IMR-90 (cell line): ENCODE results near the gene NKAPL. TPM values are rescaled to one million over a fixed set of nuclear protein-coding genes. Genes with fewer than 3 reads are reported as not detected.

Experiments
- ATAC-seq: fragments of 200-7000 bp; cut with Tn5 transposase; 2 replicates; pipeline ENCODE4 v1.9.1; 2020; ENCODE audit warnings: low read depth, mild to moderate bottlenecking, moderate library complexity
- BruUV-seq: library from RNA; stranded (reverse); fragments of 400-500 nt; replicated peaks from 2 replicates; lab custom pipeline; 2021; lab: Mats Ljungman, UMichigan
- CTCF ChIA-PET: fragments of 300-600 bp; formaldehyde crosslinking; extraction: SDS; loops from one replicate; lab custom pipeline; 2021; ENCODE audit warnings: antibody characterized with exemption; lab: Yijun Ruan, JAX
- POLR2A ChIA-PET: fragments of 300-600 bp; sonication (Branson Sonifier 250); formaldehyde crosslinking; loops from one replicate; lab custom pipeline; 2022; ENCODE audit warnings: antibody characterized with exemption; ENCODE audit not compliant: unreplicated experiment; lab: Charles Lee
- DNase-seq: peaks from one replicate; pipeline ENCODE4 v3.0.0; 2013
- H2AFZ ChIP-seq: replicated peaks from 2 replicates; pipeline ENCODE3; 2013; ENCODE audit warnings: low read length, mild to moderate bottlenecking; ENCODE audit not compliant: poor library complexity
- H2AK5ac ChIP-seq: 2 replicates; pipeline ENCODE4 v1.6.1; 2013; ENCODE audit warnings: low read depth, low read length, inconsistent platforms
- H2AK9ac ChIP-seq: replicated peaks from 2 replicates; pipeline ENCODE3; 2013; ENCODE audit warnings: mild to moderate bottlenecking, low read depth, low read length, moderate library complexity; ENCODE audit not compliant: poor library complexity
- H2BK120ac ChIP-seq: 2 replicates; pipeline ENCODE4 v1.6.1; 2013; ENCODE audit warnings: low read depth, low read length, inconsistent platforms
- H2BK15ac ChIP-seq: 3 replicates; pipeline ENCODE4 v1.6.1; 2013; ENCODE audit warnings: low read depth, low read length, inconsistent platforms
- H2BK20ac ChIP-seq: 2 replicates; pipeline ENCODE4 v1.6.1; 2013; ENCODE audit warnings: low read depth, mild to moderate bottlenecking, inconsistent platforms, low read length, moderate library complexity
- H2BK5ac ChIP-seq: 2 replicates; pipeline ENCODE4 v1.6.1; 2013; ENCODE audit warnings: mild to moderate bottlenecking, low read depth, low read length, inconsistent platforms; ENCODE audit not compliant: poor library complexity, severe bottlenecking
- H3K14ac ChIP-seq: replicated peaks from 2 replicates; pipeline ENCODE4 v1.6.1; 2013; ENCODE audit warnings: low read depth, low read length, inconsistent platforms
- H3K18ac ChIP-seq: 2 replicates; pipeline ENCODE4 v1.6.1; 2013; ENCODE audit warnings: low read depth, low read length, control low read depth
- H3K23ac ChIP-seq: 2 replicates; pipeline ENCODE4 v1.6.1; 2013; ENCODE audit warnings: low read depth, low read length, inconsistent platforms
- H3K27ac ChIP-seq: 2 replicates; pipeline ENCODE4 v1.5.1; 2013; ENCODE audit warnings: mild to moderate bottlenecking, control low read depth, low read length; ENCODE audit not compliant: insufficient read depth
- H3K27me3 ChIP-seq: 2 replicates; pipeline ENCODE4 v1.6.1; 2013; ENCODE audit warnings: low read length; ENCODE audit not compliant: control insufficient read depth, insufficient read depth
- H3K36me3 ChIP-seq: 2 replicates; pipeline ENCODE4 v1.6.1; 2013; ENCODE audit warnings: low read length, mixed read lengths; ENCODE audit not compliant: control insufficient read depth, insufficient read depth
- H3K4ac ChIP-seq: 2 replicates; pipeline ENCODE4 v1.6.1; 2013; ENCODE audit warnings: low read depth, low read length, inconsistent platforms
- H3K4me1 ChIP-seq: 2 replicates; pipeline ENCODE4 v1.6.1; 2013; ENCODE audit warnings: low read length, mixed read lengths; ENCODE audit not compliant: control insufficient read depth, insufficient read depth
- H3K4me2 ChIP-seq: 2 replicates; pipeline ENCODE4 v1.6.1; 2013; ENCODE audit warnings: low read depth, mild to moderate bottlenecking, control low read depth, low read length, moderate library complexity
- H3K4me3 ChIP-seq: 2 replicates; pipeline ENCODE4 v1.5.1; 2013; ENCODE audit warnings: low read depth, mild to moderate bottlenecking, control low read depth, low read length, moderate library complexity; ENCODE audit not compliant: insufficient read depth
- H3K56ac ChIP-seq: 2 replicates; pipeline ENCODE4 v1.6.1; 2013; ENCODE audit warnings: low read length, inconsistent platforms; ENCODE audit not compliant: insufficient read depth; ENCODE audit errors: extremely low read depth
- H3K79me1 ChIP-seq, 2 experiments: 2 replicates each; pipeline ENCODE4 v1.6.1; 2013; ENCODE audit warnings: low read length in 2 of 2, inconsistent platforms in 1 of 2, low read depth in 1 of 2
- H3K9ac ChIP-seq: 2 replicates; pipeline ENCODE4 v1.6.1; 2013; ENCODE audit warnings: low read depth, low read length, control low read depth
- H3K9me1 ChIP-seq: 2 replicates; pipeline ENCODE4 v1.6.1; 2013; ENCODE audit warnings: low read length, inconsistent platforms; ENCODE audit not compliant: insufficient read depth
- H3K9me3 ChIP-seq: 2 replicates; pipeline ENCODE4 v1.6.1; 2013; ENCODE audit warnings: low read length; ENCODE audit not compliant: control insufficient read depth, insufficient read depth
- H4K20me1 ChIP-seq: 2 replicates; pipeline ENCODE4 v1.6.1; 2013; ENCODE audit warnings: low read length, inconsistent platforms; ENCODE audit not compliant: insufficient read depth
- H4K5ac ChIP-seq: 2 replicates; pipeline ENCODE4 v1.6.1; 2013; ENCODE audit warnings: mild to moderate bottlenecking, low read depth, low read length, control low read depth
- H4K8ac ChIP-seq, 2 experiments: 2 replicates each; pipeline ENCODE4 v1.6.1; 2013; ENCODE audit warnings: low read depth in 2 of 2, low read length in 2 of 2, control low read depth in 1 of 2, inconsistent platforms in 1 of 2
- H4K91ac ChIP-seq: 2 replicates; pipeline ENCODE4 v1.6.1; 2013; ENCODE audit warnings: low read depth, low read length, inconsistent platforms; ENCODE audit not compliant: insufficient read depth
- BHLHE40 ChIP-seq: fragments of 150-350 bp; IDR thresholded peaks from 2 replicates; pipeline ENCODE4 v1.6.1; 2016; ENCODE audit warnings: mild to moderate bottlenecking, low read depth, low read length
- CEBPB ChIP-seq: IDR thresholded peaks from 2 replicates; pipeline ENCODE4 v1.6.1; 2012; ENCODE audit warnings: low read depth, low read length, improper control_type of control experiment
- CHD1 ChIP-seq: IDR thresholded peaks from 2 replicates; pipeline ENCODE4 v1.6.1; 2012; ENCODE audit warnings: low read depth, low read length, improper control_type of control experiment
- CTCF ChIP-seq: conservative IDR thresholded peaks from 2 replicates; pipeline ENCODE4 v1.5.1; 2012; ENCODE audit warnings: mild to moderate bottlenecking, low read depth, low read length, improper control_type of control experiment
- FOS ChIP-seq: fragments of 150-350 bp; IDR thresholded peaks from 2 replicates; pipeline ENCODE4 v1.6.1; 2016; ENCODE audit warnings: low read depth, low read length
- MAFK ChIP-seq: IDR thresholded peaks from 2 replicates; pipeline ENCODE4 v1.6.1; 2012; ENCODE audit warnings: low read depth, low read length, improper control_type of control experiment
- MAZ ChIP-seq: IDR thresholded peaks from 2 replicates; pipeline ENCODE4 v1.6.1; 2012; ENCODE audit warnings: low read depth, mild to moderate bottlenecking, low read length, improper control_type of control experiment, moderate library complexity, borderline replicate concordance
- MXI1 ChIP-seq: IDR thresholded peaks from 2 replicates; pipeline ENCODE4 v1.6.1; 2012; ENCODE audit warnings: low read depth, mild to moderate bottlenecking, low read length, moderate library complexity, borderline replicate concordance
- NFE2L2 ChIP-seq: fragments of 150-350 bp; IDR thresholded peaks from 2 replicates; pipeline ENCODE4 v1.6.1; 2016; ENCODE audit warnings: low read depth, mild to moderate bottlenecking, low read length
- POLR2A ChIP-seq: IDR thresholded peaks from 2 replicates; pipeline ENCODE4 v1.6.1; 2012; ENCODE audit warnings: mild to moderate bottlenecking, low read depth, low read length
- RAD21 ChIP-seq: IDR thresholded peaks from 2 replicates; pipeline ENCODE4 v1.6.1; 2012; ENCODE audit warnings: low read length, improper control_type of control experiment
- RCOR1 ChIP-seq: IDR thresholded peaks from 2 replicates; pipeline ENCODE4 v1.6.1; 2012; ENCODE audit warnings: mild to moderate bottlenecking, low read length, improper control_type of control experiment; ENCODE audit not compliant: insufficient replicate concordance
- RFX5 ChIP-seq: IDR thresholded peaks from 2 replicates; pipeline ENCODE4 v1.8.0; 2012; ENCODE audit warnings: low read depth, mild to moderate bottlenecking, low read length, moderate library complexity
- SMC3 ChIP-seq: fragments of 150-350 bp; IDR thresholded peaks from 2 replicates; pipeline ENCODE4 v1.6.1; 2016; ENCODE audit warnings: low read depth, mild to moderate bottlenecking, antibody characterized with exemption, low read length, moderate library complexity
- dilution Hi-C: fragments of 300-500 bp; cut with HindIII; formaldehyde crosslinking; loops from one replicate; pipeline ENCODE4 v1.14.3; 2018; ENCODE audit warnings: low sequenced_read_pairs; ENCODE audit not compliant: unreplicated experiment
- in situ Hi-C: fragments of 300-500 bp; cut with MboI; formaldehyde crosslinking; loops from 3 replicates; pipeline ENCODE4 v1.14.3; 2019; ENCODE audit warnings: low sequenced_read_pairs, inconsistent platforms, mixed read lengths
- intact Hi-C: fragments of 100-400 bp; cut with micrococcal nuclease; formaldehyde crosslinking; loops from 2 replicates; pipeline ENCODE4 v1.10.0; 2022
- polyA plus RNA-seq, 3 experiments: library from polyadenylated mRNA; depleted of rRNA; stranded (reverse); fragments of >200 nt; gene quantifications; 2 replicates each; pipeline ENCODE4 v1.2.3, GENCODE V29; 2012; ENCODE audit warnings: low replicate concordance in 1 of 3
- total RNA-seq: library from RNA; depleted of rRNA; stranded (reverse); fragments of >200 nt; gene quantifications from 2 replicates; pipeline ENCODE4 v1.2.3, GENCODE V29; 2012
- TF ChIP-seq, protein P1 (sequence below): fragments of 150-350 bp; IDR thresholded peaks from 2 replicates; pipeline ENCODE4 v1.6.1; 2016; ENCODE audit warnings: low read depth, mild to moderate bottlenecking, low read length, moderate library complexity, borderline replicate concordance
- TF ChIP-seq, protein P2 (sequence below): fragments of 150-350 bp; IDR thresholded peaks from 2 replicates; pipeline ENCODE4 v1.6.1; 2017; ENCODE audit warnings: mild to moderate bottlenecking, antibody characterized with exemption, low read length, low read depth

Gene NKAPL
- total and polyA plus RNA-seq, 2 of the 4 experiments (the other 2 are of a cell fraction): 0.51 to 0.54 TPM

DNA sequence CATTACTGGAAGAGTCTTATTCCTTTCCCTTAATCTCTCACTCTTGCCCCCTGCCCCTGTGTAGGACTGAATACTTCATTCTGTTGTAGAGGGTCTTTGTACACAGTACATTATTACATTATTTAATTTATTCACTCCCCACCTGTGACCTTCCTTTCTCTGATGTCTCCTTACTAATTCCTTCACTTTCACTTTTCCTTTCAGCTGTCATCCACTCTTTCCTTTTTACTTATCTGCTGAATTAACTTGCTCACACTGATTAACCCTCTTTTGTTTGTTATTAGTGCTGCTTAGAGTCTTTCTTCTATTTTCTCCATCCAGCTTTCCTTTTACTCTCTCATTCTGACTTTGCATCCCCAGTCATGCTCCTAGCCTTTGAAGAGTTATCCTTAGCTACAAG lies 15.8 kb downstream of the NKAPL start:
- H2AK9ac ChIP-seq: no peak overlapping the region
- no peak overlapping the region for H3K56ac ChIP-seq
- POLR2A ChIA-PET: no interaction called here
- DNase-seq (no peak), ATAC-seq (no peak)
- no peak overlapping the region for H2BK120ac ChIP-seq
- H4K5ac ChIP-seq: no peak overlapping the region
- no peaks in the 10 kb centered on the region for H3K9me3 ChIP-seq
- peaks cover 25% of the 10 kb centered on the region for H3K36me3 ChIP-seq
- CTCF ChIA-PET: no interaction called here
- H3K4ac ChIP-seq: no peak overlapping the region
- H2AK5ac ChIP-seq: no peak overlapping the region
- no peak overlapping the region for H3K4me3 ChIP-seq
- no peak overlapping the region for H3K9ac ChIP-seq
- no peaks in the 10 kb centered on the region for H3K4me1 ChIP-seq
- H3K27ac ChIP-seq: no peak overlapping the region
- no TSS peak for BruUV-seq
- H2BK5ac ChIP-seq: no peak overlapping the region
- no peak overlapping the region for H4K91ac ChIP-seq
- no peak overlapping the region for H3K18ac ChIP-seq
- intact Hi-C loops: no loop called here
- no peak overlapping the region for H2BK15ac ChIP-seq
- no peak overlapping the region for H3K23ac ChIP-seq
- dilution Hi-C loops: no loop called here
- H3K27me3 ChIP-seq: no peaks in the 10 kb centered on the region
- no peak overlapping the region for H2AFZ ChIP-seq
- in situ Hi-C loops: no loop called here
- no peak overlapping the region for H3K14ac ChIP-seq
- TF ChIP-seq POLR2A (no peak), RCOR1 (no peak), CHD1 (no peak), MXI1 (no peak), BHLHE40 (no peak), CEBPB (no peak), CTCF (no peak), MAFK (no peak), RAD21 (no peak), MAZ (no peak), SMC3 (no peak), FOS (no peak), NFE2L2 (no peak), RFX5 (no peak)
- TF ChIP-seq, protein P1, sequence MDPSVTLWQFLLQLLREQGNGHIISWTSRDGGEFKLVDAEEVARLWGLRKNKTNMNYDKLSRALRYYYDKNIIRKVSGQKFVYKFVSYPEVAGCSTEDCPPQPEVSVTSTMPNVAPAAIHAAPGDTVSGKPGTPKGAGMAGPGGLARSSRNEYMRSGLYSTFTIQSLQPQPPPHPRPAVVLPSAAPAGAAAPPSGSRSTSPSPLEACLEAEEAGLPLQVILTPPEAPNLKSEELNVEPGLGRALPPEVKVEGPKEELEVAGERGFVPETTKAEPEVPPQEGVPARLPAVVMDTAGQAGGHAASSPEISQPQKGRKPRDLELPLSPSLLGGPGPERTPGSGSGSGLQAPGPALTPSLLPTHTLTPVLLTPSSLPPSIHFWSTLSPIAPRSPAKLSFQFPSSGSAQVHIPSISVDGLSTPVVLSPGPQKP: no peak
- TF ChIP-seq, protein P2, sequence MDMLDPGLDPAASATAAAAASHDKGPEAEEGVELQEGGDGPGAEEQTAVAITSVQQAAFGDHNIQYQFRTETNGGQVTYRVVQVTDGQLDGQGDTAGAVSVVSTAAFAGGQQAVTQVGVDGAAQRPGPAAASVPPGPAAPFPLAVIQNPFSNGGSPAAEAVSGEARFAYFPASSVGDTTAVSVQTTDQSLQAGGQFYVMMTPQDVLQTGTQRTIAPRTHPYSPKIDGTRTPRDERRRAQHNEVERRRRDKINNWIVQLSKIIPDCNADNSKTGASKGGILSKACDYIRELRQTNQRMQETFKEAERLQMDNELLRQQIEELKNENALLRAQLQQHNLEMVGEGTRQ: no peak
- H4K20me1 ChIP-seq: no peaks in the 10 kb centered on the region
- H4K8ac ChIP-seq: no peak overlapping the region
- H2BK20ac ChIP-seq: no peak overlapping the region
- H3K9me1 ChIP-seq: peaks cover 3% of the 10 kb centered on the region
- H3K4me2 ChIP-seq: no peak overlapping the region
- H3K79me1 ChIP-seq: peaks cover 10 to 13% of the 10 kb centered on the region in 2 experiments
